AML-193 (cell line): ENCODE measurements around the gene HAND1.

Experiments used
- DNase-seq, 2 experiments: peaks; one replicate each; lab custom pipeline; 2025; lab: John Stamatoyannopoulos, UW

The HAND1 gene

DNA sequence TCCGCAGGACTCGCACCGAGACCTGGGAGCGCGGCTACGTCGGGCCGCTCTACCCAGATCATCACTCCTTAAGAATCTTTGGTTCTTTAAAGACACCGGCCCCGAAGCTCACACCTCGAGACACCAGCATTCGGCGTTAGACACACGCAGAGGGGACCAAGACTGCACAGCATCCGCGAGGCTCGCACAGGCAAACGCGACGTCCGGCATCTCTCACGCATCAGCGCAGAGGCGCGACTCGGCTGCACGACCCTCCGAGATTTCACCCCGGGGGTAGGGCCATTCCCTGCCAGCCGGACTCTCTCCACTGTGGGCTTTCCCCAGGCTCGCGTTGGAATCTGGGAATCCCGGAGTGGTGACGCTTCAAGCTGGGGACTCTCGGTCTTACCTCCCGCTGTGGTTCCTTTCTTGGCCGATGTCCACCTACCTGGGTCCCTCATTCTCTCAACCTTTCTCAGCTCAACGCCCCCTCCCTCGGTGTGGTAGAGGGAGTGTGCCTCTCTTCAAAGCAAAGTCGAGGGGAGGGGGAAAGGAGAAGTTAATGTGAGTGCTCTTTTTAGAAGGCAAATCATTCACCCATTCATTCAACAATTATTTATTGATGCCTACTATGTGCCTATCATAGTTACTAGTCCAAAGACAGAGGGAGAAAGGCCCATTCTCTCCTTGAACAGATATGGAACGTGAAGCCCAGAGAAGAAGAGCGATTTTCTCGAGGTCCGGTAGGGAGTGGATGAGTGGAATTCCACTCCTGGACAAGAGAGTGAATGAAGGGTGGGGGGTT is 1.3 kb upstream of the HAND1 start:
- DNase-seq: no peak

DNA sequence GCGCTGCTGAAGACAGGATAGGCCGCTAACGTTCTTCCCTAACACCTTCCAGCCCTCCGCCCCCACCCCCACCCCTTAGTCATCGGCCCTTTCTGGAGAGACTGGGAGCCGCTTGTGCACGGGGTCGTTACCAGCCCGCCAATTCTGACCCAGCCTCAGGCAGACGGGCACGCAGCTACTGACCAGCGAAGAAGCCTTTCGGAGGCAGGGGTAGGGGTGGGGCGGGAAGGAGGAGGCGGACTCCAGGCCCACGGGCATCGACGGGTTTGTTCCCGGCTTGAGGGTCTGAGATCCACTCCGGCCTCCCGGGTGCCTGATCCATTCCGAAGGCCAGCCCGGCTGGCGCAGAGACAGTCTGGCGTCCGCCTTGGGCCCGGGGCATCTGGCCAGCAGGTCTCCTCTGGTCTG is 729 bp upstream of the HAND1 start:
- no peak for DNase-seq

DNA sequence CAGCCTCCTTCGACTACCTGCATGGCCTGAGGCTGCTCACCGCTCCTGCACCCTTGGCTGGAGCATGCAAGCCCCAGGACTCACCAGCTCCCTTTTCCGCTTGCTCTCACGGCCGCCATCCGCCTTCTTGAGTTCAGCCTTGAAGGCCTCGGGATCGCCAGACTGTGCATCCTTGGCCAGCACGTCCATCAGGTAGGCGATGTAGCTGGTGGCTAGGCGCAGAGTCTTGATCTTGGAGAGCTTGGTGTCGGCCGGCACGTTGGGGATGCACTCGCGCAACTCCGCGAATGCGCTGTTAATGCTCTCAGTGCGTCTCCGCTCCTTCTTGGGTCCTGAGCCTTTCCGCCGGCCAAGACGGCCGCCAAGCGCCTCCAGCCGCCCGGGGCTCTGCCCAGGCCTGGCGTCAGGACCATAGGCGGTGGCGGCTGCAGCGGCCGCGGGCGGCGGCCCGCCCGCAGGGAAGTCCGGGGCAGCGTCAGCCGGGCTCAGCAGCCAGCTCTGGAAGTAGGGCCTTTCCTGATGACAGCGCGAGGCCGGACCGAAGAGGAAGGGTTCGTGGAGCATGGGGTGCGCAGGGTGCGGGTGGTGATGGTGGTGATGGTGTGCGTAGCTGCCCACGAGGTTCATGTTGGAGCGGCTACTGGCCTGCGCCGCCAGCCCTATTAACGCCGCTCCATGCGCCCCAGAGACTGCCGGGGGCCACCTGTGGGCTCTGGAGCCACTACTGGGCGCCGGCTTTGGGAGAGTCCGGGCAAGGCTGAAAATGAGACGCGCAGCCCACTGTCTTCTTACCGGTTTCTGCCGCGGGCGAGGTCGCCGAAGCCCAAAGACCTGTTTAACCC is 424 bp downstream of the HAND1 start:
- DNase-seq: no peak

DNA sequence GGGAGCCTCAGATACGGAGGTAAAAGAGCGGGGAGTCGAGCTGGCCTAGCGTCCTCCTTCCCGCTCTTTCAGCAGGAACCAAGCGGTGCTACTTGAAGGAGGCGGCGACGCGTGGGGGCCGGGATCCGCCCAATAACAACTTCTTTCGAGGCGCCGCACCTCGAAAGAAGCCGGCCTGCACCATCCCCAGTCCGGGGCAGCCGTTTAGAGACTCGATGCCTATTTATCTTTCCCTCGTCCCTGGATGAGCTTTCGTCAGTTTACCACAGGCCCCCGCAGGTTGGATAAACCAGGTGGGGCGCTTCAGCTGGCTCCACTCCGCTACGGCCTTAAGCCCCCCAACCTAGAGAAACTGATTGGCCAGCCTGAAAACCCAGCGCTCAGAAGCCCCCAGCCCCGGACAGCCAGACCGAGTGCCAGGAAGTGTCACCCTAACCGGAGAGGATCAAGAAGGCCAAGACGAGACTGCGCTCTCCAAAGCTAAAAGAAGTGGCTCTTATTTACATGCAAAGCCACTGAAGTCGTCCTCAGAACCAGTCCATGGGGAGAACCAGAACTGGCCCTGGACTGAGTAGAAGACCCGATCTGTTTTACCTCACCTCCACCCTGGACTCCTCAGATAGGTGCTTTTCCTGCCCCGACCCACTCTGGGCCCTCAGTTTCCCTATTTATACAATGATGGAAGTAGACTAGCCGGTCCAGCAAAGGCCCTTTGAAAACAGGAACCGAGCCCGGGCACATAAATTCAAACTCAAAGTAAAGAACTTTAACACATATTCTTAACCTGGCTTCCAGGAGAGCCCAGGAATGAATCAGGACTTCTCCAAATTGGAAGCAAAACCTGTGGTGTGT is 1.4 kb downstream of the HAND1 start:
- DNase-seq: no peak

DNA sequence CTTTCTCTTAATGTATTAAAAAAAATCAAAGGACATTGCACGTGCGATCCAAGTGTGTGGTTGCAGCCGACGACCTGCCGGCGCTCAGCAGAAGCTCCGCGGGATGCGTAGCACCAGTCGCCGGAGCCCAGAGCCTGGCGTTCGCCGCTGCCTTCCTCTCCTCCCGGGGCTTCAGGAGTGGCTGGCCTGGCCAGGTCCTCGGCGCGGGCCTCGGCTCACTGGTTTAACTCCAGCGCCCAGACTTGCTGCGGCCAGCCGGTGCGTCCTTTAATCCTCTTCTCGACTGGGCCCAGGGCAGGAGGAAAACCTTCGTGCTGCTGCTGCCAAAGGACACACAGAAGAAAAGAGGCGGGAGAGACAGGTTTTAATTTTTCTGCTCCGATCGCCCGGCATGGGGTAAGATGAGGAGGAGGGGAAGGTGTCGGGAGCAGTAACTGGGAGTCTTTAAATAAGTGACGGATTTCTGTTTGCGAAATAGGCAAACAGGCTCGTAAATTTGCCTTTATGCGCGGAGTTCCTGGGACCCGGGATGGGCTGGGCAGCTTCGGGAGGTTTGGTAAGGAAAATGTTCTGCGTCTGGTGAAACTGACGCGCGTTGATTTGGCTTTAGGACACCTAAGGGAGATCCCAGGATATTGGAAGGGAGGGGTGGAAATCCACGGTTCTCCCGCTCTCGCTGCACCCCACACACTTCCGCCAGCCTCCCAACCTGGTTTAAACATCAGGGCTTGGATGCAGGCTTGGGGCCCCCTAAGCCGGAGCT is 2.3 kb downstream of the HAND1 start:
- no peak for DNase-seq

DNA sequence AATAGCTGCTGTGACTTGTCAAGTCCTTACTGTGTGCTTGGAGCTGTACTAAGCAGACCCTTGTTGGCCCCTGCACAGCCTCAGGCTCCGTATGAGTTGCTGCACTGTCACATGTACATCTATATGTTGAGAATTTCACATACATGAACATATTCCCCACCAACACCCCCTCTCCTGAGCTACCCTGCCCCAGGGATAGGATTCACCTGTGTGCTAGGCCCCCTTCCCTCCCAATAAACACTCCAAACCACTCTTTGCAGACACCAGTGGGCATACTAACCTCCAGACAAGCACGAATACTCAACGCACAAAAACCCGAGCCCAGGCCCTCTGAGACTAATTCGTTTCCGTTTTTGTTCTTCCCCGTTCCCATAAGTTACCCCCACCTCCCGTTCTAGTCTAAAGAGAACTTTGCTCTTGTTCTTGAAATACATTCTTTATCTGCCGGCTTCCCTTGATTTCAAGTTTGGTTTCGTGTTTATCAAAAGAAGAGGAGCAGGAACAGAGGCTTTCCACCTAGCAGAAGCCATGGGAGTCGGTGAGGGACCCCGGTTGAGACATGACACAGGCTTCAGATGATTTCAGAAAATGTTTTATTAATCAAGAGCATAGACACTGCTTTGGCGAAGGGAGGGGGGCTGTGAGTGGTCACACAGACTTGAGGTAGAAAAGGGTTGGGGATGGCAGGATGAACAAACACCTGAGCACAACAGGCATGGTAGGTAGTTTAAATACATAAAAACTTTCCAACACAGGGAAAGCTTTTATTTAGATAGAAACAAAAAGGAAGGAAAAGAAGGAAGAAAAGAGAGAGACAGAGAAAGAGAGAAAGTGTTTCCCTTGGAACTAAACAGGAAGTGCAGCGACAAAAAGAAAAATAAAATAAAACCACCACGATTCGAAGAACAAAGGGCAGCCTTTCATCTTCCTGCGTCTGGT is 3.4 kb downstream of the HAND1 start:
- no peak for DNase-seq

DNA sequence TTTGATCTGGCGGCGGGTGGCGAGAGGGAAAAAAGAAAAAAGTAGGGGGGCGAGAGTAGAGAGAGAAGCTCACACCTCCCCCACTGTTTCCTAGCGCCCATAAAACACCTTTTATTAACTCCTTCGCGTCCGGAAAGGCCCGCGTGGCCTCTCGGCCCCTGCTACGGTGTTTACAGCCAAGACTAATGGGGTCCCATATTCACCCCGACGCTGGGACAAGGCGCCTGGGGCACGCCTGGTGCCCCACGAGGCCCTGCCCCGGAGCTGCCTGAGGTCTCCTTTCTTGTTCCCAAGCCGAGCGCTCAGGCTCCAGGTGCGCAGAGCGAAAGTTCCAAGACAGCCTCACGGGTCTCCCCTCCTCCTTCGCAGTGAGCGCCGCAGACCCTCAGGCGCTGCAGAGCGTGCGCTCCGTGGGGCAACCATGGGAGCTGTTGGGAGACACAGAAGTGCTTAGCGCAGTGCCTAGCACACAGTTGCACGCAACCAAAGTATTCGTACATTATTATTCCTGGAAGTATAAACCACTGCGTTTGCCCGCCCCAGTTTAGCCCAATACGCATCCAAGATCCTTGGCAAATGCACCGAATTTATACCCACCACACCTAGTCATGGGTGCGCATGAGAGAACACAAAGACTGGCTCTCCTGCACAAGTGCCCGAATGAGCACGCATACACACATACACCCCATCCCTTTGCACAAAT is 4.3 kb downstream of the HAND1 start:
- no peak for DNase-seq

DNA sequence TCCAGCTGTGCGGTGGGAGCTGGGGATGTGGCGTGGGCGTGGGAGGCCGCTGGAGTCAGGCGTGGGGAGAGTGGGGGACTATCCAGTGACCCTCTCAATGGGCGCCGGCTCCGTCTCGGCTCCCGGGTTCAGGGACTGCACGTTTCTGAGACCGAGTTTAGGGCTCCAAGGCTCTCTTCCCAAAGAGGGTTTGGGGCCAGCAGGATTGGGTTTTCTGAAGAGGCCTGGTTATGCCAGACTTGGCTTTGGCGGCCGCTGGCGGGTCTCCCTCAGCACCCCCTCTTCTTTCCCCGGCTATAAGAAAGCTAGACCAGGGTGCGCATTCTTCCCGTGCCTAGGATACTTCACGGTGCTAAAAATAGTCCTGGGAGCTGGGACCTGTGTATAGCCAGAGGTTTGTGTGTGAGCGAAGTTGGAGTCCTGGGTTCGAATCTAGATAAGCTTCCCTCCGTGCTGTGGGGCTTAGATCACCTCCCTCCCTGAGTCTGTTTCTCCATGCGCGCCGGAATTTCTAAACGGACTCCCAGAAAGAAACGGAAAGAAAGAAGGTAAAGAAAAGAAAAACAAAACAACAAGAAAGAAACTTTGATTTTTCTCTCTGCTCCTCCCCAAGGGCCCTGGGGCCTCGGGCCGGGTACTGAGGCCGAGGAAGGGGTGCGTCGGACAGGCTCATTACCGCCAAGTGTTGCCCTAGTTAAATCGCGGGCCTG is 5.0 kb downstream of the HAND1 start:
- DNase-seq: no peak

DNA sequence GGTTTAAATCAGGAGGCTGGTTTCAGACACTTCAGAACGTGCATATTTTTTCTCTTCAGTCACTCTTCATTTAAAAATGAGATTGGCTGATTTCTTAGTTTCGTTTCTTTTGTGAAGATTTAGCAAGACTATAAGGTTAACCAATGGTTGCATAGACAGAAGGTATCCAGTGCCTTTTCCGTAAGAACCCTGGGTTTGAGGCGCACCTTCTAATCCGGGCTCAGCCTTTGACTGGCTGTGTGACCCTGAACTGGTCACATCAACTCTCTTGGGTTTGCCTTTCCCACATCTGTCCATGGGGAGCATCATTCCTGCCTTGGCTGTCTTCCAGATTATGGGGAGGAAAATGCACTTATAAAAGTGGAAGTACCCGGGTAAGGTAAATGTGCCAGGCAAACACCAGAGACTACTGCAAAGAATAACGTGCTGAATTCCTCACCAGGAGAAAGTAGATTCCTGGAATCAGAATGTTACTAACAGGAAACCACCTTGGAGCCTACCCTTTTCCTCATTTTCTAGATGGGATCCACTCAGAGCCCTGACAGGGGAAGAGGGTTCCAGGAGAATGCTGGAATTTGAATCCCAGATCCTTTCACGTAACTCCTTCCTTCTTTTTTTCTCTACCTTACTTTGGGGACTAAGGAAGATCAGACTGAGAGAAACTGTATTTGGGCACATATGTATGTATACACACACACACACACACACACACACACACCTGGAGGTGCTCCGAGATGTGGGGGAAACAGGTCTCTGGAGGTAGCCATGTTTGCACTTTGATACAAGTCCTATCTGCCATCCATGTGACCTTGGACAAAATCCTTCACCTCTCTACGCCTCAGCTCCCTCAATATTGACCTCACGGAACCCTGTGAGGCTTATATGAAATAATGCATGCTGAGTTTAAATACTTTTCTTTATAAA is 6.8 kb downstream of the HAND1 start:
- DNase-seq: no peak

DNA sequence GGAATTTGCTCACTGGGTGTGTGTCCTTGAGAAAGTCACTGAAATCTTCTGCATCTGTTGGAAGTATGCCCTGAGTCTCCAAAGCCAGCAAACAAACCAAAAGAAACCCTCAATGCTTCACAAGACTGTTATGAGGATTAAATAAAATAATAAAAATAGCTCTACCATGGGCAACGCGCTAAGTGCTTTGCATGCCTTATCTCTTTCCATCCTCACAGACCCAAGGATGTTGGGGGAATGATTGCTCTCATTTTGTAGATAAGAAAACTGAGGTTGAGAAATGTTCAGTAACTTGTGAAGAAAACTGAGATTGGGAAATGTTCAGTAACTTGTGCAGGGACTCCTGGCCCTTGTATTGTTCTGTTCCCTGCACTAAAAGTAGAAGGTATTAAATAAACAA is 7.9 kb downstream of the HAND1 start:
- DNase-seq: no peak

DNA sequence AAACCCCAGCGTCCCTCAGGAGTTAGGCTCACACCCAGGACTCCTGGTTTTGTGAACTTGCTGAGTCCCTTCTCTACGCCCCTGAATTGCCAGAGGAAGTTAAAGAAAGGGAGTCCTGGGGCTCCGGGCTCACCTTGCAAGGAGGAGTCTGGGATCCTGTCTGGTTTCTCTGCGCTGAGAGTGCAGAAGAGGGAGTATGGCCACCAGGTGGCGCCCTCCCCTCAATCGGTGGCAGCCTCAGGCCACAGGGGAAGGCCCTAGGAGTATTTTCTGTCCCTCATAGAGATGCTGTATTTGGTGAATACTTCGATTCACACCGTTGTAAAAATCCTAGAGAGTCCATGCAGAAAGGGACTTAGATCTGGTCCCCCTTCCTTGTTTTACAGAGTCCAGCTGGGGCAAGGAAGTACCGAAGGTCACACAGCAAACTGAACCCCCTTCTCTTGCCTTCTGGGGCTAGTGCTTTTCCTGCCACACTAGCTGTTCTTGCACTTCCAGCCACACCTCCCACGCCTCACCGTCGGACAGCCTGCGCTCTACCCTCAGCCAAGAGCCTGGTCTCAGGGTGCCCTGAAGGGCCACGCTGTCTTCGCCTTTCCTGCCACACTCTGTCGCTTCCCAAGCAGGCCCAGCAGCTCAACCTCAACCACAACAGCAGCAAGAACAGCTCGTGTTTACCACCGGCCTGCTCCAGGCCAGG is 10.2 kb downstream of the HAND1 start:
- DNase-seq: peak; percentile 36 to 43

DNA sequence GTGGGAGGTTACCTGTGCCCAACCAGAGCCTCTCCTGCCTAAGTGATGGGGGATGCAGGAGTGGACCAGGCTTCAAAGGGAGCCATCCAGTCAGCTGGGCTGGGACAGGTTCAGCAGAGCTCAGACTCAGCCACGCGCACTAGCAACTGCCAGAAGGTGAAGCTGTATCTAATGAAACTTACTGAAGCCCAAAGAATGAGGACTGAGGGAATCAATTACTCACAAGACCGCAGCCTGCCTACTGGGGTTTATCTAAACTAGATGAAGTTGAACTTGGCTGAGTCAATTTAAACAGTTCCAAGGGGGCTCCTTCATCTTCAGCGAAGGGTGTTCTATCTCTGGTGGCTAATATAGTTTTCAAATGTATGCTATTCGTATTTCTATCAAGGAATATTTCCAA is 11.4 kb downstream of the HAND1 start:
- DNase-seq: no peak

DNA sequence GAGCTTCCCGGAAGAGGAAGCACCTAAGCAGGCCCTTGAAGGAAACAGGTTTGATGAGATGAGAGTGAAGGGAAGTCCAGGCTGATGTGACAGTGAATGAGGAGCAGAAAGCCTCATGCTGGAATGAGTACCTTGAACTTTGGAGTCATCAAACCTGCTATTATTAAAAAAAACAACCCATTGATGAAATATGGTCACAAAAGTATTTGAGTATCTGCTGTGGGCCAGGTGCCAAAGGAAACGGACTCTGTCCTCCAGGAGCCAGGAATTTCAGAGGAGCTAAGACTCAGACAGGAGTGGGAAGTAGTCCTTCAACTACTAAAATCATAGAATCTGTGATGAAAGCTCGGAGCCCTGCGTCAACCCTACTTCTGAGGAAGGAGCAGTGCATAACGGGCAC is 11.9 kb downstream of the HAND1 start:
- DNase-seq: no peak

DNA sequence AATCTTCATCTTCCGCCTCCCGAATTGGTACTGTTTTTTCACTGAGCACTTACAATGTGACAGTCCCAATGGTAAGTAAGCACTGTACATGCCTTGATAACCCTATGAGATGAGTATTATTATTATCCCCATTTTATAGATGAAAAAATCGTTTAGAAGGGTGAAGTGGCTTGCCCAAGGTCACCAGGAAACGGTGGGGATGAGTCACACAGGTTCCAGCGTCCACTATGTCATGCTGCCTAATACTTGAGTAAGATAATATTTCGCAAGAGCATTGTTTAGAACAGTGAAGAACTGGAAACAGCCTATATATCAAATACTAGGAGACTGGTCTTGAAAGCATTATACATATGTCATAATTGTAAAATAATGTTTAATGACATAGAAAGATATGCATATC is 12.9 kb downstream of the HAND1 start:
- peak; percentile 84 to 87 for DNase-seq

DNA sequence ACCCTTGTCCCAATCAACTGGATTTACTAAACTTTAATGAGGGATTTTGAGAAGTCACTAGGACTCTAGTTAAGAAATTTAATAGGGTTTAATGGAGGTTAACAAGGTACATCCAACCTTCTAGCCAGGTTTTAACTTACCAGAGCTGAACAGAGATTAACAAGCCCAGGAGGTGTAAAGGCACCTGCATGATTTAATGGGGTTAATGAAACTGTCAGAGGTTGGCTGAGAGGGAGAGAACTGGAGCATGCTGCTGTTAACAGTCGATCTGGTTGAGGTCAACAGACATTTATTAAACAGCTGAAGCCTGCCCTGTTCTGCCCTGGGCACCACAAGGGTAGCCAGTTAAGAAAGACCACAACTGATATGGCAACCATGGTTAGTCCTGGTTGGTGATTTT is 13.6 kb downstream of the HAND1 start:
- no peak for DNase-seq

DNA sequence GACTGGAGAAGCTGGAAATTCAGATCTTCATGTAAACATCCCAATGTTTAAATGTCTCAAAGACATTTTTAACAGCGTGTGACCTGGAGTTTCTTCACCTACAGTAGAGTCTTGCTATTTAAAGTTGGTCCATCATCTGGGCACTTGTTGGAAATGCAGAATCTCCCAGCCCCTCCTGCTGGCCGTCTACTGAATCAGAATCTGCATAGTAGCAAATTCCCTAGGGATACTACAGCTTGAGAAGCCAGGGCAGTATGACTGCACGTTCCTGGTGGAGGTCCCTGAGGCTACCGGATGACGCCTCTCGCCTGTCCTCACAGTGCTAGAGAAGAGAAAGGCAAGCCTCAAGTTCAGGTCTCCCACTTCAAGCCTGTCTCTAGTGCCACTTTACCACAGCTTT is 16.5 kb downstream of the HAND1 start:
- no peak for DNase-seq

DNA sequence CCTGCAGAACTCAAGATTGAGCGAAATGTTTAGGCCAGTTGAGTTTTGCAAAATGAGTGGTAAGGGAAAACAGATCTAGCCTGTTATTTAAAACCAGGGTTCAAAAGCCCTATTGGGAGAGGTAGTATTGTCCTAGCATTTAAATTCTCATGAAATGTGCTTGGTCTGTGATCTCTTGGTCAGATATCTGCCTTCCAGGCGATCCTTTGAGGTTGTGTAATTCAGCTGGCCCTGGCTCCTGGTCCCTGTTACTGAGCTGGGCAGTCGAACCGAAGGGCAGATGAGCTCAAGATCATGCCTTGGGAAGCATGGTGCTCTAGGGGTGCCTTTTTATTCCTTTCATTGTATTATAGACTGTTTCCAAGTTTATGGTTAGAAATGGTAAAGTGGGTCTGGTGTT is 17.9 kb downstream of the HAND1 start:
- no peak for DNase-seq

DNA sequence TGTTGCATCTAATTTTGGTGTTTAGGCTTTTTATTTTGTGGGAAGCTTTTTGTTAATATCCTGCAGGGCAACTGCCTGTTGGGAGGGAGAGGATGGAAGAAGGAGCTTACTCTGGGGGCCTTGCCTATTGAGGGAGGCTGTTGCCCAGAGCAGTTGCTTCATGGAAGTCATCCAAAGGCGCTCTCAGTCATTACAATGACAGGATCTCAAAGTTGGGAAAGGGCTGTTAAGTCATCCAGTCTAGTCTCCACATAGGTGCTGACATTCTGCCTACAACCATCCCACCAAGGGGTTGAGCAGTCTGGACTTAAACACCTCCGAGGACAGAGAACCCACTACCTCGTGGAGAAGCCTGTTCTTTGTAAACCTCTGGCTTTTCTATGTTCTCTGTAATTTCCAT is 19.0 kb downstream of the HAND1 start:
- DNase-seq: no peak
